ENCODE data around the gene ARHGEF9.
"Not testable (repeated sequence)": the region's sequence is repeated elsewhere in the genome, so short reads cannot be mapped to it uniquely, and the experiment has no call there.

Gene ARHGEF9

GRCh38 chrX:63652086-63652765, 132.8 kb downstream of the ARHGEF9 start:
- DNase-seq (ENCODE audit: extremely low spot score) = no peak
- no peak for TF ChIP-seq TARDBP (IDR thresholded peaks at IDR 0.05)
- TF ChIP-seq FOXA1 (IDR thresholded peaks at IDR 0.05) = no peak
- no peak for TF ChIP-seq ZNF384 (IDR thresholded peaks at IDR 0.05)
- CTCF ChIA-PET = no interaction called here
- POLR2A ChIA-PET = no interaction called here

- POLR2A ChIA-PET; CTCF ChIA-PET; DNase-seq (ENCODE audit: extremely low spot score): not testable (repeated sequence)
These were observed 139.3 kb downstream of the ARHGEF9 start for GRCh38 chrX:63645748-63646147.

- POLR2A ChIA-PET = no interaction called here
- DNase-seq (ENCODE audit: extremely low spot score) = no peak
- CTCF ChIA-PET = no interaction called here
- no peak for TF ChIP-seq LEF1 (IDR thresholded peaks at IDR 0.05; ENCODE audit: borderline replicate concordance)
- TF ChIP-seq FOXM1 (IDR thresholded peaks at IDR 0.05; ENCODE audit: borderline replicate concordance) = no peak
- TF ChIP-seq ARNT (IDR thresholded peaks at IDR 0.05) = no peak
- TF ChIP-seq SUZ12 (IDR thresholded peaks at IDR 0.05) = no peak
- TF ChIP-seq CTBP1 (IDR thresholded peaks at IDR 0.05; ENCODE audit: borderline replicate concordance) = no peak
- no peak for TF ChIP-seq TARDBP (IDR thresholded peaks at IDR 0.05)
- no peak for TF ChIP-seq NFRKB (IDR thresholded peaks at IDR 0.05)
- no peak for TF ChIP-seq FOXA1 (IDR thresholded peaks at IDR 0.05)
- no peak for TF ChIP-seq L3MBTL2 (conservative IDR thresholded peaks at IDR 0.05)
- no peak for TF ChIP-seq FOXK2 (IDR thresholded peaks at IDR 0.05)
- no peak for TF ChIP-seq ELF4 (IDR thresholded peaks at IDR 0.05)
- no peak for TF ChIP-seq ZNF384 (IDR thresholded peaks at IDR 0.05)
- TF ChIP-seq BHLHE40 (IDR thresholded peaks at IDR 0.05; ENCODE audit: borderline replicate concordance) = no peak
- no peak for TF ChIP-seq PKNOX1 (IDR thresholded peaks at IDR 0.05)
These were observed 149.3 kb downstream of the ARHGEF9 start for GRCh38 chrX:63635750-63636149.

GRCh38 chrX:63613531-63614028, 171.4 kb downstream of the ARHGEF9 start:
- TF ChIP-seq HDGF (IDR thresholded peaks at IDR 0.05; ENCODE audit: borderline replicate concordance) (no peak), TARDBP (IDR thresholded peaks at IDR 0.05) (no peak), FOXM1 (IDR thresholded peaks at IDR 0.05; ENCODE audit: borderline replicate concordance) (no peak), ELF4 (IDR thresholded peaks at IDR 0.05) (no peak), SP1 (IDR thresholded peaks at IDR 0.05) (no peak), BHLHE40 (IDR thresholded peaks at IDR 0.05; ENCODE audit: borderline replicate concordance) (no peak), FOXA1 (IDR thresholded peaks at IDR 0.05) (no peak), L3MBTL2 (conservative IDR thresholded peaks at IDR 0.05) (no peak)
- no peak for DNase-seq (ENCODE audit: extremely low spot score)
- ChIA-PET CTCF (no interaction called here), POLR2A (no interaction called here)

GRCh38 chrX:63585936-63586335, 199.1 kb downstream of the ARHGEF9 start:
- POLR2A ChIA-PET = no interaction called here
- CTCF ChIA-PET = no interaction called here
- DNase-seq (ENCODE audit: extremely low spot score) = no peak

More at GRCh38 chrX:63585936-63586335, 199.1 kb downstream of the ARHGEF9 start:
- no peak for TF ChIP-seq NFRKB (IDR thresholded peaks at IDR 0.05)
- TF ChIP-seq FOXA1 (IDR thresholded peaks at IDR 0.05) = no peak
- TF ChIP-seq FOXK2 (IDR thresholded peaks at IDR 0.05) = no peak
- no peak for TF ChIP-seq FOXM1 (IDR thresholded peaks at IDR 0.05; ENCODE audit: borderline replicate concordance)
- TF ChIP-seq PKNOX1 (IDR thresholded peaks at IDR 0.05) = no peak
- no peak for TF ChIP-seq ELF4 (IDR thresholded peaks at IDR 0.05)
- no peak for TF ChIP-seq CTBP1 (IDR thresholded peaks at IDR 0.05; ENCODE audit: borderline replicate concordance)
- TF ChIP-seq ZNF384 (IDR thresholded peaks at IDR 0.05) = no peak
